HG03045 (cell line): ENCODE measurements around the gene ZNF497.

Experiments used
- ATAC-seq: cut with Tn5 transposase; IDR thresholded peaks from one replicate; pipeline ENCODE4 v1.9.1; 2021; ENCODE audit warnings: mild to moderate bottlenecking, moderate library complexity; ENCODE audit not compliant: unreplicated experiment

The ZNF497 gene

GRCh38 chr19:58368561-58369360 is 6.2 kb upstream of the ZNF497 start:
- ATAC-seq = no peak

- no peak for ATAC-seq
These were observed 5.3 kb upstream of the ZNF497 start for GRCh38 chr19:58367698-58368454.

DNA sequence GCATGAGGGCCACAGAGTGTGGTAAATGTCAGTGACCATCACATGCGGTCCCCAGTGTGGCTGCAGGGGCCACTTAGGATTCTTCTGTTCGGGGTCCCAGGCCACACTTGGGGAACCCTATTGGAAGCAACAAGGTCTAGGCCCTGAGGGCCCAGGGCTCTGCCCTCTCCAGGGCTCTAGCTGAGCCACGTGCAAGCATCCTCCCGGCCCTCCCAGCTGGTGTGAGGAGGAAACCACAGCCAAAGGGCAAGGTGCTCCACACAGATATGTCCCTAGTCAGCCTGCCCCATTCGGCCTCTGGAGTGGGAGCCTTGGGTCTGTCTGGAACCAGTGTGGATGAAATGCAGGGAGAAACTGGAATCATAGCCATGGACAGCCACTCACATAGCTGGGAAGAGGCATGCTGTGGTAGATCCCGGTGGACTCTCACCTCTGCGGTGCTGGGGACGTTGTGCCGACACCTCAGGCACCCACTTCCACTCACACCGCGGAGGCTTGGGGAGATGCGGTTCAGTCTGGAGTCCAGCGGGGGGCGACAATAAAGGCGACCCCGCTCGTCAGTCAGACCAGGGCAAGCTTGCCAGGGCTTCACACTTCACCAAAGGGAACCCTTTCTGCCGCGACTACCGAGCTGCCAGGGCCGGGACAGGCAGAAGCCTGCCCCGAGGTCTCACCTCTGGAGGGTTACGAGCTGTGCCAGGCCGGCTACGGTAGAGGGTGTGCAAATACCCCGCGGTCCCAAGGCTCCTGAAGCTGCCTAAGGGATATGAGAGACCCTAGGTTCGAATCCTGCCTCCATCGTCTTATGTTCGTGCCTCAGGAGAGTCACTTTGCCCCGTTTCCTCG is 4.3 kb upstream of the ZNF497 start:
- no peak for ATAC-seq

GRCh38 chr19:58364146-58364545 is 1.6 kb upstream of the ZNF497 start:
- ATAC-seq = no peak

DNA sequence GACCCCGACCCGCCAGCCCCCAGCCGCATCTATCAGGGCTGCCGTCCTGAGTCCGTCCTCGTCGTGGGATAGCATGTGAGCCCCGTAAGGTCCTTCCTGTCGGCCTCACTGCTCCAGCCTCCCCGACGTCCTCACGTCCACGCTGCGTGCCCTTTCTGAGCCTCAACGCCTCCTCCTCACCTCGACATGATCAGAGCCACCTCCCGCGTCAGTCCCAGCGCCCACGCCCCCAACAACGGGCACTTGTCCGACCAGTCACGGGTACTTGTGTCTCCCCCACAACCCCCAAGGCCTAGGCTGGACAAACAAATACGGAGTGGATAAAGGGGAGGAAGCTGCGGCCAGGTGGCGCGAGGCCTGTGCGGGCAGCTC is 665 bp downstream of the ZNF497 start:
- ATAC-seq = peak; percentile 2

- ATAC-seq = no peak
These were observed 4.9 kb downstream of the ZNF497 start for GRCh38 chr19:58357481-58358145.

GRCh38 chr19:58356766-58357480 is 5.6 kb downstream of the ZNF497 start:
- ATAC-seq = no peak

GRCh38 chr19:58355908-58356765 is 6.4 kb downstream of the ZNF497 start:
- ATAC-seq = no peak

- no peak for ATAC-seq
These were observed 7.2 kb downstream of the ZNF497 start for GRCh38 chr19:58355215-58355796.

DNA sequence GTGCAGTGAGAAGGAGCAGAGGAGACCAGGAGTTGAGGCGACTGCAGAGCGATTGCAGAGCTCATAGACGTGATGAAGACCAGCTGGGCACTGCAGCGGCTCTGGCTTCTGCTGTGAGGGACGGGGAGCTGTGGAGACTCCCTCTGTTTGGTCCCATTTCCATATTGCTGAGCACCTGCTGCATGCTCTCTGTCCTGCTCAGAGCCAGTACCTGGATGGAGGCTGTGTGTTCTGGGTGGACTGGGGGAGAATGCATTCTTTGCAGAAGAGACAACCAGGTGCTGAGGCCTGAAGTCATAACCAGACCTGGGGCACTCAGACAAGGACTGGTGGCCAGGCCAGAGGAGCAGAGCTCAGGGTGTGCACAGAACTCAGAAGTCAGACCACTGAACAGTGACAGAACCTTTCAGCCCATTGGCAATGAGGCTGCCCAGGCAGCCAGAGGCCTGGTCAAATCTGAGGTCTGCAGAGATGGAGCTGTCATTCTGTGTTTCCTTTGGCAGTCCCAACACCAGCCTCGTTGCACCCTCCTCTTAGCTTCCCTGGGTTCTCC is 8.0 kb downstream of the ZNF497 start:
- ATAC-seq = no peak

GRCh38 chr19:58353717-58354477 is 8.7 kb downstream of the ZNF497 start:
- no peak for ATAC-seq

DNA sequence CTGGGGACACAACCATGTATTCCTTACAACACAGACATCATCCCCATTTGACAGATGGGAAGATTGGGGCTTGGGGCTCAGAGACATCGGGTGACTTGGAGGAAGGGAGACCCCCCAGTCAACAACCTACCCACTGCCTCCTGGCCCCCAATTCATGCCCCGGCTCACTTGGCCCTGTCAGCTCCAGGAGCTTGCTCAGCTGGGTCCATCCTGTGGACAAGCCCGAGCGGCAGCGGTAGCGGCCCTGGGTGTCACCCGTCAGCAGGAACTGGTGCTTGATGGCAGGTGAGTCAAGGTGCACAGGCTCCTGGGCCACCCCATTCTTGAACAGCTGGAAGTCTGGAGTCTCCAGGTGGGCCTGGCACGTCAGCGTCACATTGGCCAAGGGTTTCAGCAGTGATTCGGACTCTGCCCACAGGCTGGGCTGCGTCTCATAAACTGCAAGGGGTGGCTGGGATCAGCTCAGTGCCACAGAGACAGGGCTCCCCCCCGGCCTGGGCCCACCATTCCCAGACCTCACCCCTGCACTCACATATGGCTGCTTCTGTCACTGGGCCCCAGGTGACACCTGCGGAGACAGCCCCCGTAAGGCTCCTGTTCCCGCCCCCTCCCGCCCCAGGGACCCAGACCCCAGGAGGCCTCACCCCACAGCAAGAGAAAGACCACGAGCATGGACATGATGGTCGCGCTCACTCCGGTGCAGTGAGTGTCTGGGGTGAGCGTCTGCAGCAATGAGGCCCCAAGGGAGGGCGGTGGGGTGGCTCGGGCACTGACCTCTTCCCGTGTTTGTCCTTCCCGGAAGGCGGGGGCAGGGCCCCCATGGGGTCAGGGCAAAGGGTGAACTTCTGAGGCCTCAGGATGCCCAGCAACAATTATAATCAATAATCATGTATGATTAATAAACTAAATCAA is 9.5 kb downstream of the ZNF497 start, which contains the start of gene A1BG:
Gene A1BG, minus strand, starts transcription at position 733 of the 912 bp plus-strand sequence. Its CDS starts 55 bp downstream, at position 678.
- ATAC-seq = no peak

- no peak for ATAC-seq
These were observed 10.4 kb downstream of the ZNF497 start for GRCh38 chr19:58351990-58352755.

- no peak for ATAC-seq
These were observed 11.0 kb downstream of the ZNF497 start for GRCh38 chr19:58351558-58351878.

DNA sequence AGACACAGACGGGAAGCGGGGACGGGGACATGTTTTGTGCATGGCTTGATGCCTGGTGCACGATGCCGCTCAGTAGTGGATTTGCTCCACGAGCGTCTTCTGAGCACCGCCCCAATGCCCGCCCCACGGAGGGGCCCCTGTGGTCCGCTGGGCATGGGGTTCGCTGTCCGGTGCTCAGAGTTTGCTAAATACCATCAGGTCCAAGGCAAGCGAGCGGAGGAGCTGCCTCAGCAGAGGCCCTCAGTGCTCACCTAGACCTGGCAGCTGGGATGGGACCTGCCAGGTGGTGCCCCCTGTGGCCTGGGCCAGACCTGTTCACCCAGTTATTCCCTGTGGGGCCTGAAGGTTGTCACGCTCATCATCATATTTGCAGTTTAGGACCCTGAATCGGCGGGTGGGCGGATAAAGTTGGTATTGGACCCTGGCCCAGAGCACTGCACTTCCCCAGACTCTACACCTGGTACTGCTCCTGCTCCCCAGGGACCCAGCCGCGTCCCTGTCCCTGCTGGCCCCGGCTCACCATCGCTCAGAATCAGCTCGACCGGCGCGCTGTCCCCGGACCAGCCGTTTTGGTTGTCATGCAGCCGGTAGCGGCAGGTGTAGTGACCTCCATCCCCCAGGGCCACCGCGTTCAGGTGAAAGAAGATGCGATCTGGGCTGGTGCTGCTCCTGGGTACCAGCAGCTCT is 11.5 kb downstream of the ZNF497 start:
- ATAC-seq = no peak
